HepG2 (cell line): Measurements from ENCODE around the gene RTN4. TPM values are rescaled to one million over a fixed set of nuclear protein-coding genes. Genes with fewer than 3 reads are reported as not detected.

Source experiments
- ATAC-seq: fragments of 200-7000 bp; cut with Tn5 transposase; 3 replicates; pipeline ENCODE4 v1.9.1; 2020; ENCODE audit warnings: mild to moderate bottlenecking, moderate library complexity
- BruUV-seq: library from RNA; stranded (reverse); fragments of 400-500 nt; replicated peaks from 2 replicates; lab custom pipeline; 2021; lab: Mats Ljungman, UMichigan
- CTCF ChIA-PET: fragments of 300-600 bp; formaldehyde crosslinking; extraction: SDS; loops from one replicate; lab custom pipeline; 2021; ENCODE audit warnings: low total read pairs, inconsistent platforms, low intra/inter-chr PET ratio; lab: Yijun Ruan, JAX
- POLR2A ChIA-PET: fragments of 350-600 bp; sonication (Branson Sonifier 250); formaldehyde crosslinking; loops from one replicate; lab custom pipeline; 2020; ENCODE audit warnings: antibody characterized with exemption, inconsistent platforms; lab: Yijun Ruan, JAX
- DNase-seq: peaks from one replicate; pipeline ENCODE4 v3.0.0-alpha.2; 2015; ENCODE audit warnings: low spot score
- FAIRE-seq: peaks from 3 replicates; lab custom pipeline; 2011; peaks lifted over from hg19 to GRCh38; lab: Jason Lieb, UNC
- H2AFZ ChIP-seq: one replicate; pipeline ENCODE4 v1.6.1; 2011; ENCODE audit warnings: low read length, inconsistent platforms
- H3K27ac ChIP-seq: fragments of 300-600 bp; 3 replicates; pipeline ENCODE4 v1.8.0; 2011; ENCODE audit warnings: mixed run types, mild to moderate bottlenecking, mixed read lengths, low read length, inconsistent platforms; ENCODE audit not compliant: insufficient read depth; ENCODE audit errors: extremely low read length
- H3K27me3 ChIP-seq, 2 experiments: fragments of 200-600 bp in 1 of 2; 2 replicates in 1 of 2; 3 replicates in 1 of 2; pipeline versions ENCODE4 v1.6.0 to v1.8.0; 2011; ENCODE audit warnings: low read length in 2 of 2, mild to moderate bottlenecking in 2 of 2, moderate library complexity in 2 of 2, inconsistent platforms in 1 of 2; ENCODE audit not compliant: insufficient read depth in 2 of 2, control insufficient read depth in 1 of 2
- H3K36me3 ChIP-seq, 2 experiments: fragments of 200-600 bp in 1 of 2; replicated peaks in 1 of 2; 2 replicates in 1 of 2; 3 replicates in 1 of 2; pipeline versions ENCODE4 v1.5.1 to v1.8.0; 2011; ENCODE audit warnings: low read length in 2 of 2, inconsistent platforms in 1 of 2; ENCODE audit not compliant: insufficient read depth in 2 of 2, control insufficient read depth in 1 of 2
- H3K4me1 ChIP-seq: 2 replicates; pipeline ENCODE4 v1.5.1; 2012; ENCODE audit warnings: low read length, inconsistent platforms; ENCODE audit not compliant: insufficient read depth
- H3K4me2 ChIP-seq: 2 replicates; pipeline ENCODE4 v1.6.0; 2011; ENCODE audit warnings: low read depth, low read length, inconsistent platforms
- H3K4me3 ChIP-seq, 3 experiments: fragments of 200-600 bp in 1 of 3; sonication (generic), shearing (Covaris generic) in 1 of 3; replicated peaks in 1 of 3; 2 replicates each; pipeline ENCODE4 v1.5.1; 2011 to 2016; ENCODE audit warnings: low read length in 3 of 3, inconsistent platforms in 2 of 3, low read depth in 2 of 3, mild to moderate bottlenecking in 2 of 3, control low read depth in 1 of 3, mixed read lengths in 1 of 3; ENCODE audit not compliant: insufficient read depth in 1 of 3
- H3K79me2 ChIP-seq: one replicate; pipeline ENCODE4 v1.6.1; 2011; ENCODE audit warnings: low read length, inconsistent platforms; ENCODE audit not compliant: insufficient read depth
- H3K9ac ChIP-seq: 2 replicates; pipeline ENCODE4 v1.6.0; 2011; ENCODE audit warnings: mild to moderate bottlenecking, low read depth, low read length, inconsistent platforms; ENCODE audit not compliant: insufficient read depth
- H3K9me3 ChIP-seq: 2 replicates; pipeline ENCODE4 v1.5.1; 2012; ENCODE audit warnings: mild to moderate bottlenecking, low read length
- H4K20me1 ChIP-seq: 2 replicates; pipeline ENCODE4 v1.6.0; 2011; ENCODE audit warnings: inconsistent platforms, mild to moderate bottlenecking, low read length, moderate library complexity; ENCODE audit not compliant: insufficient read depth
- IRX3 ChIP-seq: sonication (generic); formaldehyde crosslinking; IDR thresholded peaks from 2 replicates; pipeline ENCODE4 v1.8.1; 2023; ENCODE audit warnings: mild to moderate bottlenecking, low read depth, missing genetic modification reagents, borderline replicate concordance
- KLF13 ChIP-seq: sonication (generic); formaldehyde crosslinking; IDR thresholded peaks from 2 replicates; pipeline ENCODE4 v1.4.0; 2020; ENCODE audit warnings: mild to moderate bottlenecking, missing genetic modification reagents
- MLLT10 ChIP-seq: sonication (generic); formaldehyde crosslinking; IDR thresholded peaks from 2 replicates; pipeline ENCODE4 v1.4.0; 2020; ENCODE audit warnings: missing genetic modification reagents
- NFKB2 ChIP-seq: sonication (generic); formaldehyde crosslinking; IDR thresholded peaks from 2 replicates; pipeline ENCODE4 v1.4.0; 2020; ENCODE audit warnings: missing genetic modification reagents, borderline replicate concordance
- ZKSCAN1 ChIP-seq: fragments of 150-350 bp; IDR thresholded peaks from 2 replicates; pipeline ENCODE4 v1.6.1; 2014; ENCODE audit warnings: low read length
- ZNF235 ChIP-seq: sonication (generic); formaldehyde crosslinking; IDR thresholded peaks from 2 replicates; pipeline ENCODE4 v1.8.1; 2023; ENCODE audit warnings: mild to moderate bottlenecking, missing genetic modification reagents, borderline replicate concordance
- ZNF720 ChIP-seq: sonication (generic); formaldehyde crosslinking; IDR thresholded peaks from 2 replicates; pipeline ENCODE4 v1.4.0; 2020; ENCODE audit warnings: missing genetic modification reagents
- ZNF773 ChIP-seq: sonication (generic); formaldehyde crosslinking; IDR thresholded peaks from 2 replicates; pipeline ENCODE4 v1.4.0; 2020; ENCODE audit warnings: missing genetic modification reagents, borderline replicate concordance
- ZNF879 ChIP-seq: sonication (generic); formaldehyde crosslinking; IDR thresholded peaks from 2 replicates; pipeline ENCODE4 v1.8.1; 2023; ENCODE audit warnings: missing genetic modification reagents
- WGBS: methylation state at CpG from one replicate; pipeline ENCODE4 v1.1.6; 2017; ENCODE audit warnings: low lambda C conversion rate; 5-methylcytosine and 5-hydroxymethylcytosine counted together
- in situ Hi-C: cut with HindIII; loops from 2 replicates; pipeline ENCODE4 v1.10.0; 2017; ENCODE audit warnings: low pct_unique_long_range_greater_than_20kb; ENCODE audit not compliant: extremely low pct_ligation_motif_present
- intact Hi-C: fragments of 100-400 bp; cut with micrococcal nuclease; formaldehyde crosslinking; loops from one replicate; pipeline ENCODE4 v1.10.0; 2022; ENCODE audit not compliant: unreplicated experiment
- polyA plus RNA-seq, 8 experiments: library from polyadenylated mRNA; depleted of rRNA in 3 of 8; stranded (reverse) in 7 of 8; unstranded in 1 of 8; fragments of >200 nt; fragmentation: Illumina TruSeq in 4 of 8; extraction: Trizol in 4 of 8; gene quantifications; 2 replicates each; pipeline versions ENCODE4 v1.2.1 to v1.2.3, GENCODE V29; 2011 to 2016; ENCODE audit warnings: low read depth in 4 of 8, missing spikeins in 1 of 8, mixed read lengths in 1 of 8; ENCODE audit not compliant: insufficient read depth in 1 of 8
- total RNA-seq, 5 experiments: library from RNA; depleted of rRNA; stranded (reverse); fragments of >200 nt; fragmentation: Illumina TruSeq; extraction: Trizol; gene quantifications; 2 replicates each; pipeline ENCODE4 v1.2.3, GENCODE V29; 2016; ENCODE audit warnings: low read depth in 1 of 5
- TF ChIP-seq, protein P1 (sequence below): sonication (generic); formaldehyde crosslinking; IDR thresholded peaks from 2 replicates; pipeline ENCODE4 v1.8.0; 2022; ENCODE audit warnings: mild to moderate bottlenecking, missing genetic modification reagents
- TF ChIP-seq, protein P2 (sequence below): sonication (generic); formaldehyde crosslinking; IDR thresholded peaks from 2 replicates; pipeline ENCODE4 v1.8.0; 2022; ENCODE audit warnings: missing genetic modification reagents, mild to moderate bottlenecking, inconsistent platforms, borderline replicate concordance
- TF ChIP-seq, protein P3 (sequence below): sonication (generic); formaldehyde crosslinking; IDR thresholded peaks from 2 replicates; pipeline ENCODE4 v1.5.0; 2020; ENCODE audit warnings: mild to moderate bottlenecking, missing genetic modification reagents

RTN4 gene
- total and polyA plus RNA-seq, 2 of the 13 experiments (the other 11 are each of a cell fraction or from before 2014, with no cell fraction given) = 98.4 to 133 TPM

DNA sequence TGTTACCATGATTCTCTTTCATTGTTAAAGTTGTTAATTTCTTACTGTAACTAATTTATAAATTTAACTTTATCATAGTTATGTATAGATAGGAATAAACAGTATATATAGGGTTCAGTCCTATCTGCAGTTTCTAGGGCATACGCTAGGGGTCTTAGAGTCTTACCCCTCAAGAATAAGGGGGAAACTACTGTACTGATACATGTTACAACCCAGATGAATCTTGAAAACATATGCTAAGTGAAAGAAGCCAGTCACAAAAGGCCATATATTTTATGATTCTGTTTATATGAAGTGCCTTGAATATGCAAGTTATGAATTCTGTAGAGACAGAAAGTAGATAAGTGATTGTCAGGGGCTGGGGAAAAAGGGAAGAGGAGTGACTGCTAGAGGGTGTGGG lies 52.4 kb downstream of the RTN4 start:
- Histone ChIP-seq H3K4me3 (no peak overlapping the region), H3K9ac (no peak overlapping the region), H3K9me3 (no peaks in the 10 kb centered on the region), H3K4me1 (no peaks in the 10 kb centered on the region; the same call in 1 of the 2 replicates)
- no peak for DNase-seq
- ATAC-seq = no peak
- 98% methylated on average over 1 of the region's 1 CpG for WGBS
- CTCF ChIA-PET = no interaction called here
- intact Hi-C loops = no loop called here
- no peak for FAIRE-seq
- TF ChIP-seq ZKSCAN1 = no peak
- TF ChIP-seq MLLT10 (CRISPR knock-in tag) = no peak
- TF ChIP-seq, protein P1, sequence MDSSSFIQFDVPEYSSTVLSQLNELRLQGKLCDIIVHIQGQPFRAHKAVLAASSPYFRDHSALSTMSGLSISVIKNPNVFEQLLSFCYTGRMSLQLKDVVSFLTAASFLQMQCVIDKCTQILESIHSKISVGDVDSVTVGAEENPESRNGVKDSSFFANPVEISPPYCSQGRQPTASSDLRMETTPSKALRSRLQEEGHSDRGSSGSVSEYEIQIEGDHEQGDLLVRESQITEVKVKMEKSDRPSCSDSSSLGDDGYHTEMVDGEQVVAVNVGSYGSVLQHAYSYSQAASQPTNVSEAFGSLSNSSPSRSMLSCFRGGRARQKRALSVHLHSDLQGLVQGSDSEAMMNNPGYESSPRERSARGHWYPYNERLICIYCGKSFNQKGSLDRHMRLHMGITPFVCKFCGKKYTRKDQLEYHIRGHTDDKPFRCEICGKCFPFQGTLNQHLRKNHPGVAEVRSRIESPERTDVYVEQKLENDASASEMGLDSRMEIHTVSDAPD (CRISPR knock-in tag) = no peak
- no peak for TF ChIP-seq NFKB2 (CRISPR knock-in tag)
- no peak for TF ChIP-seq KLF13 (CRISPR knock-in tag)
- TF ChIP-seq, protein P2, sequence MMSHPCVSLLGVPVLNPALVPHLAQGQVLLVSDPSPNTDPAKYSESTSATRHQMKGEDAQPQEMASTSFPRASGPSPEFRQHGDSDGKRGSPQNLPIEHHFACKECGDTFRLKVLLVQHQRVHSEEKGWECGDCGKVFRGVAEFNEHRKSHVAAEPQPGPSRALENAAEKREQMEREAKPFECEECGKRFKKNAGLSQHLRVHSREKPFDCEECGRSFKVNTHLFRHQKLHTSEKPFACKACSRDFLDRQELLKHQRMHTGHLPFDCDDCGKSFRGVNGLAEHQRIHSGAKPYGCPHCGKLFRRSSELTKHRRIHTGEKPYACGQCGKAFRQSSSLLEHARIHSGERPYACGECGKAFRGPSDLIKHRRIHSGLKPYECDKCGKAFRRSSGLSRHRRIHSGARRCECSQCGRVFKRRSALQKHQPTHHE (CRISPR knock-in tag) = no peak
- no peak for TF ChIP-seq IRX3 (CRISPR knock-in tag)
- no peak for TF ChIP-seq ZNF720 (CRISPR knock-in tag)
- TF ChIP-seq ZNF879 (CRISPR knock-in tag) = no peak
- TF ChIP-seq, protein P3, sequence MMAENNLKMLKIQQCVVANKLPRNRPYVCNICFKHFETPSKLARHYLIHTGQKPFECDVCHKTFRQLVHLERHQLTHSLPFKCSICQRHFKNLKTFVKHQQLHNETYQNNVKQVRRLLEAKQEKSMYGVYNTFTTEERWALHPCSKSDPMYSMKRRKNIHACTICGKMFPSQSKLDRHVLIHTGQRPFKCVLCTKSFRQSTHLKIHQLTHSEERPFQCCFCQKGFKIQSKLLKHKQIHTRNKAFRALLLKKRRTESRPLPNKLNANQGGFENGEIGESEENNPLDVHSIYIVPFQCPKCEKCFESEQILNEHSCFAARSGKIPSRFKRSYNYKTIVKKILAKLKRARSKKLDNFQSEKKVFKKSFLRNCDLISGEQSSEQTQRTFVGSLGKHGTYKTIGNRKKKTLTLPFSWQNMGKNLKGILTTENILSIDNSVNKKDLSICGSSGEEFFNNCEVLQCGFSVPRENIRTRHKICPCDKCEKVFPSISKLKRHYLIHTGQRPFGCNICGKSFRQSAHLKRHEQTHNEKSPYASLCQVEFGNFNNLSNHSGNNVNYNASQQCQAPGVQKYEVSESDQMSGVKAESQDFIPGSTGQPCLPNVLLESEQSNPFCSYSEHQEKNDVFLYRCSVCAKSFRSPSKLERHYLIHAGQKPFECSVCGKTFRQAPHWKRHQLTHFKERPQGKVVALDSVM (CRISPR knock-in tag) = no peak
- TF ChIP-seq ZNF773 = no peak
- TF ChIP-seq ZNF235 (CRISPR knock-in tag) = no peak
- TF ChIP-seq, all 625 proteins: peak for 0
- POLR2A ChIA-PET = no interaction called here
- Histone ChIP-seq H3K79me2 (peaks cover 99% of the 10 kb centered on the region), H2AFZ (no peak overlapping the region), H4K20me1 (peaks cover 18% of the 10 kb centered on the region), H3K27me3 (no peaks in the 10 kb centered on the region), H3K4me2 (no peak overlapping the region), H3K27ac (no peak overlapping the region), H3K36me3 (no peaks in the 10 kb centered on the region)
- in situ Hi-C loops = no loop called here
- BruUV-seq = no TSS peak
